K562 (cell line): Measurements from ENCODE around the gene CD300LG. TPM values are rescaled to one million over a fixed set of nuclear protein-coding genes. Genes with fewer than 3 reads are reported as not detected.

Experiments used
- ATAC-seq: fragments of 200-7000 bp; cut with Tn5 transposase; 3 replicates; pipeline ENCODE4 v1.9.1; 2020; ENCODE audit warnings: moderate library complexity
- BruUV-seq: library from RNA; stranded (reverse); fragments of 400-500 nt; replicated peaks from 2 replicates; lab custom pipeline; 2021; lab: Mats Ljungman, UMichigan
- CTCF ChIA-PET: fragments of 300-600 bp; formaldehyde crosslinking; extraction: SDS; loops from one replicate; lab custom pipeline; 2021; ENCODE audit warnings: low intra/inter-chr PET ratio; lab: Yijun Ruan, JAX
- POLR2A ChIA-PET: fragments of 300-600, 350-650 bp; sonication (Branson Sonifier 250); formaldehyde crosslinking; extraction: SDS; loops from one replicate; lab custom pipeline; 2021; ENCODE audit warnings: antibody characterized with exemption, inconsistent platforms; lab: Yijun Ruan, JAX
- DNase-seq, 4 experiments: peaks; one replicate each; pipeline versions ENCODE4 v3.0.0 to v3.0.0-alpha.2; 2011 to 2018; ENCODE audit warnings: low spot score in 3 of 4, mixed read lengths in 3 of 4; ENCODE audit errors: extremely low read depth in 1 of 4
- FAIRE-seq: peaks from 2 replicates; lab custom pipeline; 2011; peaks lifted over from hg19 to GRCh38; lab: Jason Lieb, UNC
- H2AFZ ChIP-seq: 2 replicates; pipeline ENCODE4 v1.6.0; 2011; ENCODE audit warnings: low read depth, low read length, control low read depth, inconsistent platforms
- H3K27ac ChIP-seq: fragments of 200-600 bp; 3 replicates; pipeline ENCODE4 v1.8.0; 2011; ENCODE audit warnings: low read depth, mild to moderate bottlenecking, control low read depth, inconsistent platforms, low read length, moderate library complexity, mixed read lengths; ENCODE audit errors: extremely low read depth
- H3K27me3 ChIP-seq, 2 experiments: fragments of 300-600 bp in 1 of 2; 2 replicates in 1 of 2; 3 replicates in 1 of 2; pipeline versions ENCODE4 v1.6.0 to v1.8.0; 2011; ENCODE audit warnings: inconsistent platforms in 2 of 2, low read length in 2 of 2, mild to moderate bottlenecking in 1 of 2, mixed read lengths in 1 of 2, moderate library complexity in 1 of 2; ENCODE audit not compliant: control insufficient read depth in 2 of 2, insufficient read depth in 2 of 2
- H3K36me3 ChIP-seq: fragments of 300-600 bp; 3 replicates; pipeline ENCODE4 v1.8.0; 2011; ENCODE audit warnings: mild to moderate bottlenecking, low read length, inconsistent platforms; ENCODE audit not compliant: control insufficient read depth, insufficient read depth
- H3K4me1 ChIP-seq, 2 experiments: fragments of 200-600 bp in 1 of 2; replicated peaks in 1 of 2; 2 replicates in 1 of 2; 3 replicates in 1 of 2; pipeline versions ENCODE4 v1.5.1 to v1.8.0; 2011; ENCODE audit warnings: inconsistent platforms in 2 of 2, low read length in 2 of 2, mild to moderate bottlenecking in 1 of 2, mixed read lengths in 1 of 2, moderate library complexity in 1 of 2; ENCODE audit not compliant: control insufficient read depth in 2 of 2, insufficient read depth in 2 of 2
- H3K4me2 ChIP-seq: 2 replicates; pipeline ENCODE4 v1.6.1; 2011; ENCODE audit warnings: low read length, control low read depth, inconsistent platforms, mixed read lengths; ENCODE audit not compliant: insufficient read depth
- H3K4me3 ChIP-seq: fragments of 200-600 bp; sonication (generic), shearing (Covaris generic); 2 replicates; pipeline ENCODE4 v1.5.1; 2016; ENCODE audit warnings: control low read depth, inconsistent platforms
- H3K79me2 ChIP-seq: fragments of 200-600 bp; 3 replicates; pipeline ENCODE4 v1.8.0; 2011; ENCODE audit warnings: low read length, inconsistent platforms; ENCODE audit not compliant: control insufficient read depth, insufficient read depth
- H3K9ac ChIP-seq, 2 experiments: 2 replicates each; pipeline versions ENCODE4 v1.6.0 to v1.6.1; 2011; ENCODE audit warnings: low read depth in 2 of 2, low read length in 2 of 2, control low read depth in 1 of 2, inconsistent platforms in 1 of 2, mild to moderate bottlenecking in 1 of 2, mixed read lengths in 1 of 2; ENCODE audit not compliant: insufficient read depth in 1 of 2
- H3K9me1 ChIP-seq: one replicate; pipeline ENCODE4 v1.6.0; 2011; ENCODE audit warnings: inconsistent platforms, mild to moderate bottlenecking, low read length, moderate library complexity; ENCODE audit not compliant: control insufficient read depth, insufficient read depth
- H3K9me3 ChIP-seq: replicated peaks from 2 replicates; pipeline ENCODE4 v1.5.1; 2011; ENCODE audit warnings: low read depth, low read length, inconsistent platforms; ENCODE audit not compliant: control insufficient read depth, insufficient read depth
- H4K20me1 ChIP-seq: replicated peaks from 2 replicates; pipeline ENCODE4 v1.6.1; 2011; ENCODE audit warnings: low read length, inconsistent platforms, mixed read lengths; ENCODE audit not compliant: control insufficient read depth, insufficient read depth
- DMBX1 ChIP-seq: fragments of 250-450 bp; sonication (Bioruptor Pico); IDR thresholded peaks from 2 replicates; pipeline ENCODE4 v1.8.0; 2022; ENCODE audit warnings: inconsistent platforms, mild to moderate bottlenecking, moderate library complexity, borderline replicate concordance
- HNRNPK ChIP-seq: fragments of 200-400 bp; formaldehyde crosslinking; IDR thresholded peaks from one replicate; pipeline ENCODE4 v1.6.1; 2018; ENCODE audit warnings: mild to moderate bottlenecking, low read depth, low read length; ENCODE audit not compliant: poor library complexity, severe bottlenecking
- NEUROD1 ChIP-seq: fragments of 150-350 bp; IDR thresholded peaks from 2 replicates; pipeline ENCODE4 v1.6.1; 2014; ENCODE audit warnings: borderline replicate concordance, low read length, low read depth; ENCODE audit not compliant: partially characterized antibody
- NONO ChIP-seq, 2 experiments: fragments of 200-400 bp in 1 of 2; fragments of 450-650 bp in 1 of 2; formaldehyde crosslinking in 1 of 2; IDR thresholded peaks; 2 replicates each; pipeline ENCODE4 v1.6.1; 2017; ENCODE audit warnings: low read depth in 2 of 2, mild to moderate bottlenecking in 2 of 2, moderate library complexity in 2 of 2, low read length in 1 of 2
- POU5F1 ChIP-seq: fragments of 150-350 bp; IDR thresholded peaks from 2 replicates; pipeline ENCODE4 v1.6.1; 2014; ENCODE audit warnings: borderline replicate concordance, low read length, low read depth, mild to moderate bottlenecking; ENCODE audit not compliant: partially characterized antibody
- SAFB ChIP-seq: fragments of 200-400 bp; formaldehyde crosslinking; IDR thresholded peaks from 2 replicates; pipeline ENCODE4 v1.6.1; 2017; ENCODE audit warnings: low read depth, low read length, borderline replicate concordance
- SRSF1 ChIP-seq: fragments of 200-400 bp; formaldehyde crosslinking; IDR thresholded peaks from 2 replicates; pipeline ENCODE4 v1.6.1; 2017; ENCODE audit warnings: mild to moderate bottlenecking, low read depth, low read length, moderate library complexity
- TARDBP ChIP-seq: fragments of 450-650 bp; IDR thresholded peaks from 2 replicates; pipeline ENCODE4 v1.6.1; 2016
- TRIM28 ChIP-seq: fragments of 450-650 bp; IDR thresholded peaks from 2 replicates; pipeline ENCODE4 v1.6.1; 2017
- ZC3H11A ChIP-seq: IDR thresholded peaks from 2 replicates; pipeline ENCODE4 v1.6.1; 2012; ENCODE audit warnings: low read depth, low read length, improper control_type of control experiment
- WGBS: fragments of 100-300 bp; shearing (Covaris generic); methylation state at CpG from one replicate; pipeline ENCODE4 v1.1.6; 2016; ENCODE audit warnings: low coverage, mixed read lengths; ENCODE audit not compliant: insufficient coverage; ENCODE audit errors: missing lambda C conversion rate; 5-methylcytosine and 5-hydroxymethylcytosine counted together
- in situ Hi-C: fragments of 300-500 bp; cut with MboI; formaldehyde crosslinking; loops from 4 replicates; pipeline ENCODE4 v1.15.0; 2018; ENCODE audit warnings: inconsistent platforms, mixed read lengths
- intact Hi-C: fragments of 100-400 bp; cut with micrococcal nuclease; formaldehyde crosslinking; loops from 2 replicates; pipeline ENCODE4 v1.14.2; 2022
- polyA plus RNA-seq, 8 experiments: library from polyadenylated mRNA; depleted of rRNA in 4 of 8; stranded (reverse) in 5 of 8; unstranded in 3 of 8; fragments of >200 nt; fragmentation: Nextera tagmentation in 2 of 8; fragmentation: Illumina TruSeq in 1 of 8; extraction: Ambion mirVana in 2 of 8; extraction: Trizol in 1 of 8; gene quantifications; 2 replicates each; pipeline versions ENCODE4 v1.2.1 to v1.2.3, GENCODE V29; 2011 to 2014; ENCODE audit warnings: inconsistent platforms in 1 of 8, missing spikeins in 1 of 8
- total RNA-seq, 7 experiments: library from RNA; depleted of rRNA in 6 of 7; stranded (reverse); fragments of >200 nt in 6 of 7; fragmentation: Illumina TruSeq in 2 of 7; extraction: Trizol in 2 of 7; gene quantifications; 2 replicates each; pipeline versions ENCODE4 v1.2.1 to v1.2.3, GENCODE V29; 2011 to 2021; ENCODE audit warnings: low replicate concordance in 1 of 7
- TF ChIP-seq, protein P1 (sequence below): fragments of 250-450 bp; sonication (Bioruptor Pico); IDR thresholded peaks from 2 replicates; pipeline ENCODE4 v1.4.0; 2020; ENCODE audit warnings: mild to moderate bottlenecking, moderate library complexity, borderline replicate concordance
- TF ChIP-seq, protein P2 (sequence below): IDR thresholded peaks from 3 replicates; pipeline ENCODE4 v1.6.1; 2011; ENCODE audit warnings: borderline replicate concordance, mild to moderate bottlenecking; ENCODE audit not compliant: insufficient read length, insufficient read depth
- TF ChIP-seq, protein P3 (sequence below): IDR thresholded peaks from 2 replicates; pipeline ENCODE4 v1.6.1; 2011; ENCODE audit warnings: borderline replicate concordance, low read depth, mild to moderate bottlenecking, moderate library complexity, low read length; ENCODE audit not compliant: insufficient read depth, poor library complexity, severe bottlenecking
- TF ChIP-seq, protein P4 (sequence below): sonication (generic); formaldehyde crosslinking; IDR thresholded peaks from 2 replicates; pipeline ENCODE4 v1.8.1; 2023; ENCODE audit warnings: mild to moderate bottlenecking, missing genetic modification reagents

The CD300LG gene
- total and polyA plus RNA-seq, 9 of the 15 experiments (the other 6 are each of a cell fraction or from before 2014, with no cell fraction given): not detected

DNA sequence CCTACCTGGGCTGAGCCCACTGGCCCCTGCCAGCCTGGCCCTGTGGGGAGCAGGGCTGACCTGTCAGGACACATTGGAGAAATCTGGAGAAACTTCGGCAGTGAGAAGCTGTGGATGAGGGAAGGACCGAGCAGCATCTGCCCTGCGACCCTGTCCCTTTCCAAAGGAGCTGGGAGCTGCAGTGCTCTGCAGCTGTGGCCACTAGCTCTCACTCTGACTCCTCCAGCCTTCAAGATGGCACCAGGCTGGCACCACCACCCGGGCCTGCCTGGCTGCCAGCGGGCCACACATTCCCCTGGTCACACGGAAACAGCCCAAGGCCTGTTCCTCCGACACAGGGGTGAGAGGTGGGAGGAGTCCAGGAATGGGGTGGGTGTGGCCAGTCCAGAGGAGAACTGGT, 30.1 kb downstream of the CD300LG start:
- FAIRE-seq: no peak
- Histone ChIP-seq H3K79me2 (no peaks in the 10 kb centered on the region), H3K36me3 (no peaks in the 10 kb centered on the region), H4K20me1 (no peaks in the 10 kb centered on the region; the same call in 1 of the 2 replicates), H3K4me2 (no peak overlapping the region), H3K4me3 (no peak overlapping the region), H3K9me3 (no peaks in the 10 kb centered on the region), H3K9me1 (no peaks in the 10 kb centered on the region), H3K27me3 (peaks cover 2 to 24% of the 10 kb centered on the region in 2 experiments; a peak in 3 of 5 replicates), H3K9ac (peak overlapping the region in 1 of 2 experiments; percentile 24; a peak in 2 of 4 replicates), H3K27ac (no peak overlapping the region), H3K4me1 (peaks cover 0 to 30% of the 10 kb centered on the region in 2 experiments; a peak in 4 of 5 replicates), H2AFZ (no peak overlapping the region)
- CTCF ChIA-PET: no interaction called here
- peak in 2 of 4 experiments; percentile 29 to 34 for DNase-seq
- WGBS: 3% methylated on average over 6 of the region's 7 CpGs
- in situ Hi-C loops (no loop called here), intact Hi-C loops (no loop called here)
- ATAC-seq: no peak
- no TSS peak for BruUV-seq
- POLR2A ChIA-PET: interaction anchor here (0.6 kb wide), 3 partner anchors 39 to 479 kb away, joined by 3 to 4 read pairs (median 3); no protein-coding TSS in a partner anchor
- TF ChIP-seq, protein P1, sequence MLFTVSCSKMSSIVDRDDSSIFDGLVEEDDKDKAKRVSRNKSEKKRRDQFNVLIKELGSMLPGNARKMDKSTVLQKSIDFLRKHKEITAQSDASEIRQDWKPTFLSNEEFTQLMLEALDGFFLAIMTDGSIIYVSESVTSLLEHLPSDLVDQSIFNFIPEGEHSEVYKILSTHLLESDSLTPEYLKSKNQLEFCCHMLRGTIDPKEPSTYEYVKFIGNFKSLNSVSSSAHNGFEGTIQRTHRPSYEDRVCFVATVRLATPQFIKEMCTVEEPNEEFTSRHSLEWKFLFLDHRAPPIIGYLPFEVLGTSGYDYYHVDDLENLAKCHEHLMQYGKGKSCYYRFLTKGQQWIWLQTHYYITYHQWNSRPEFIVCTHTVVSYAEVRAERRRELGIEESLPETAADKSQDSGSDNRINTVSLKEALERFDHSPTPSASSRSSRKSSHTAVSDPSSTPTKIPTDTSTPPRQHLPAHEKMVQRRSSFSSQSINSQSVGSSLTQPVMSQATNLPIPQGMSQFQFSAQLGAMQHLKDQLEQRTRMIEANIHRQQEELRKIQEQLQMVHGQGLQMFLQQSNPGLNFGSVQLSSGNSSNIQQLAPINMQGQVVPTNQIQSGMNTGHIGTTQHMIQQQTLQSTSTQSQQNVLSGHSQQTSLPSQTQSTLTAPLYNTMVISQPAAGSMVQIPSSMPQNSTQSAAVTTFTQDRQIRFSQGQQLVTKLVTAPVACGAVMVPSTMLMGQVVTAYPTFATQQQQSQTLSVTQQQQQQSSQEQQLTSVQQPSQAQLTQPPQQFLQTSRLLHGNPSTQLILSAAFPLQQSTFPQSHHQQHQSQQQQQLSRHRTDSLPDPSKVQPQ (CRISPR knock-in tag): no peak
- TF ChIP-seq TARDBP: no peak
- TF ChIP-seq DMBX1 (CRISPR knock-in tag): no peak
- TF ChIP-seq, protein P2, sequence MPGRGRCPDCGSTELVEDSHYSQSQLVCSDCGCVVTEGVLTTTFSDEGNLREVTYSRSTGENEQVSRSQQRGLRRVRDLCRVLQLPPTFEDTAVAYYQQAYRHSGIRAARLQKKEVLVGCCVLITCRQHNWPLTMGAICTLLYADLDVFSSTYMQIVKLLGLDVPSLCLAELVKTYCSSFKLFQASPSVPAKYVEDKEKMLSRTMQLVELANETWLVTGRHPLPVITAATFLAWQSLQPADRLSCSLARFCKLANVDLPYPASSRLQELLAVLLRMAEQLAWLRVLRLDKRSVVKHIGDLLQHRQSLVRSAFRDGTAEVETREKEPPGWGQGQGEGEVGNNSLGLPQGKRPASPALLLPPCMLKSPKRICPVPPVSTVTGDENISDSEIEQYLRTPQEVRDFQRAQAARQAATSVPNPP: no peak
- no peak for TF ChIP-seq NEUROD1
- TF ChIP-seq ZC3H11A: no peak
- TF ChIP-seq TRIM28: no peak
- no peak for TF ChIP-seq POU5F1
- no peak for TF ChIP-seq HNRNPK
- TF ChIP-seq SAFB: no peak
- TF ChIP-seq SRSF1: no peak
- TF ChIP-seq, protein P3, sequence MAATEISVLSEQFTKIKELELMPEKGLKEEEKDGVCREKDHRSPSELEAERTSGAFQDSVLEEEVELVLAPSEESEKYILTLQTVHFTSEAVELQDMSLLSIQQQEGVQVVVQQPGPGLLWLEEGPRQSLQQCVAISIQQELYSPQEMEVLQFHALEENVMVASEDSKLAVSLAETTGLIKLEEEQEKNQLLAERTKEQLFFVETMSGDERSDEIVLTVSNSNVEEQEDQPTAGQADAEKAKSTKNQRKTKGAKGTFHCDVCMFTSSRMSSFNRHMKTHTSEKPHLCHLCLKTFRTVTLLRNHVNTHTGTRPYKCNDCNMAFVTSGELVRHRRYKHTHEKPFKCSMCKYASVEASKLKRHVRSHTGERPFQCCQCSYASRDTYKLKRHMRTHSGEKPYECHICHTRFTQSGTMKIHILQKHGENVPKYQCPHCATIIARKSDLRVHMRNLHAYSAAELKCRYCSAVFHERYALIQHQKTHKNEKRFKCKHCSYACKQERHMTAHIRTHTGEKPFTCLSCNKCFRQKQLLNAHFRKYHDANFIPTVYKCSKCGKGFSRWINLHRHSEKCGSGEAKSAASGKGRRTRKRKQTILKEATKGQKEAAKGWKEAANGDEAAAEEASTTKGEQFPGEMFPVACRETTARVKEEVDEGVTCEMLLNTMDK: no peak
- TF ChIP-seq NONO (IDR thresholded peaks at IDR 0.05; ENCODE audit: low read depth in 2 of 2, low read length in 1 of 2): no peak
- TF ChIP-seq, protein P4, sequence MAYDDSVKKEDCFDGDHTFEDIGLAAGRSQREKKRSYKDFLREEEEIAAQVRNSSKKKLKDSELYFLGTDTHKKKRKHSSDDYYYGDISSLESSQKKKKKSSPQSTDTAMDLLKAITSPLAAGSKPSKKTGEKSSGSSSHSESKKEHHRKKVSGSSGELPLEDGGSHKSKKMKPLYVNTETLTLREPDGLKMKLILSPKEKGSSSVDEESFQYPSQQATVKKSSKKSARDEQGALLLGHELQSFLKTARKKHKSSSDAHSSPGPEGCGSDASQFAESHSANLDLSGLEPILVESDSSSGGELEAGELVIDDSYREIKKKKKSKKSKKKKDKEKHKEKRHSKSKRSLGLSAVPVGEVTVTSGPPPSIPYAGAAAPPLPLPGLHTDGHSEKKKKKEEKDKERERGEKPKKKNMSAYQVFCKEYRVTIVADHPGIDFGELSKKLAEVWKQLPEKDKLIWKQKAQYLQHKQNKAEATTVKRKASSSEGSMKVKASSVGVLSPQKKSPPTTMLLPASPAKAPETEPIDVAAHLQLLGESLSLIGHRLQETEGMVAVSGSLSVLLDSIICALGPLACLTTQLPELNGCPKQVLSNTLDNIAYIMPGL (CRISPR knock-in tag): no peak
